Measurements from ENCODE around the gene SCG5. TPM values are rescaled to one million over a fixed set of nuclear protein-coding genes. Genes with fewer than 3 reads are reported as not detected.

SCG5 gene
- total and polyA plus RNA-seq, 4 experiments from 2014 or later = 0.23 to 0.76 (median 0.35) TPM; not detected in 1

- no peak overlapping the region for H3K4me3 ChIP-seq (ENCODE audit: low read length in 2 of 2)
- H3K27me3 Mint-ChIP-seq = peaks cover 12 to 18% of the 10 kb centered on the region in 2 donors
- no peak overlapping the region for H3K27ac Mint-ChIP-seq
- no peaks in the 10 kb centered on the region for H3K4me1 Mint-ChIP-seq
- CTCF ChIA-PET (ENCODE audit: partially characterized antibody) = no interaction called here
- no peaks in the 10 kb centered on the region for H3K4me1 ChIP-seq (ENCODE audit: insufficient read depth, low read length)
- H3K36me3 Mint-ChIP-seq = no peaks in the 10 kb centered on the region
- H3K4me3 Mint-ChIP-seq = no peak overlapping the region
- H3K36me3 ChIP-seq (ENCODE audit: insufficient read depth, low read length) = no peaks in the 10 kb centered on the region
- no peaks in the 10 kb centered on the region for H3K27me3 ChIP-seq (ENCODE audit: insufficient read depth, low read length)
- H3K9me3 ChIP-seq (ENCODE audit: control insufficient read depth in 1 of 2, low read length in 2 of 2) = no peaks in the 10 kb centered on the region
- peaks cover 2 to 13% (median 6%) of the 10 kb centered on the region in 8 donors for H3K9me3 Mint-ChIP-seq
- POLR2A ChIA-PET (ENCODE audit: partially characterized antibody) = no interaction called here
- DNase-seq = no peak
- H3K27ac ChIP-seq (ENCODE audit: low read depth, low read length) = no peak overlapping the region
- intact Hi-C loops (cut with micrococcal nuclease) = no loop called here
Observed at GRCh38 chr15:32738666-32739065, 97.2 kb downstream of the SCG5 start.

- no peak for DNase-seq
- H3K4me1 Mint-ChIP-seq = no peaks in the 10 kb centered on the region
- H3K27me3 Mint-ChIP-seq = peaks cover 13 to 14% of the 10 kb centered on the region in 2 donors
- Histone ChIP-seq H3K27me3 (ENCODE audit: insufficient read depth, low read length) (no peaks in the 10 kb centered on the region), H3K9me3 (ENCODE audit: control insufficient read depth in 1 of 2, low read length in 2 of 2) (no peaks in the 10 kb centered on the region), H3K36me3 (ENCODE audit: insufficient read depth, low read length) (no peaks in the 10 kb centered on the region), H3K4me1 (ENCODE audit: insufficient read depth, low read length) (no peaks in the 10 kb centered on the region), H3K27ac (ENCODE audit: low read depth, low read length) (no peak overlapping the region), H3K4me3 (ENCODE audit: low read length in 2 of 2) (no peak overlapping the region)
- ChIA-PET POLR2A (ENCODE audit: partially characterized antibody) (no interaction called here), CTCF (ENCODE audit: partially characterized antibody) (no interaction called here)
- H3K9me3 Mint-ChIP-seq = peaks cover 2 to 13% (median 6%) of the 10 kb centered on the region in 8 donors
- H3K27ac Mint-ChIP-seq = no peak overlapping the region
- no peak overlapping the region for H3K4me3 Mint-ChIP-seq
- intact Hi-C loops (cut with micrococcal nuclease) = no loop called here
- no peaks in the 10 kb centered on the region for H3K36me3 Mint-ChIP-seq
Observed at GRCh38 chr15:32739522-32740063, 98.1 kb downstream of the SCG5 start.

- H3K36me3 ChIP-seq (ENCODE audit: insufficient read depth, low read length) = no peaks in the 10 kb centered on the region
- no peak for DNase-seq
- Mint-ChIP-seq H3K27me3 (peaks cover 4% of the 10 kb centered on the region in 2 donors), H3K9me3 (peaks cover 0 to 13% (median 6%) of the 10 kb centered on the region in 8 donors), H3K36me3 (no peaks in the 10 kb centered on the region), H3K27ac (no peak overlapping the region), H3K4me3 (no peak overlapping the region), H3K4me1 (no peaks in the 10 kb centered on the region)
- ChIA-PET POLR2A (ENCODE audit: partially characterized antibody) (no interaction called here), CTCF (ENCODE audit: partially characterized antibody) (no interaction called here)
- intact Hi-C loops (cut with micrococcal nuclease) = no loop called here
- H3K4me3 ChIP-seq (ENCODE audit: low read length in 2 of 2) = no peak overlapping the region
- no peaks in the 10 kb centered on the region for H3K4me1 ChIP-seq (ENCODE audit: insufficient read depth, low read length)
- H3K27me3 ChIP-seq (ENCODE audit: insufficient read depth, low read length) = no peaks in the 10 kb centered on the region
- no peaks in the 10 kb centered on the region for H3K9me3 ChIP-seq (ENCODE audit: control insufficient read depth in 1 of 2, low read length in 2 of 2)
- H3K27ac ChIP-seq (ENCODE audit: low read depth, low read length) = no peak overlapping the region
Observed at GRCh38 chr15:32743411-32744140, 102.1 kb downstream of the SCG5 start.

GRCh38 chr15:32746116-32746857 is 104.8 kb downstream of the SCG5 start:
- no peaks in the 10 kb centered on the region for H3K9me3 ChIP-seq (ENCODE audit: control insufficient read depth in 1 of 2, low read length in 2 of 2)
- no peak overlapping the region for H3K4me3 ChIP-seq (ENCODE audit: low read length in 2 of 2)
- Mint-ChIP-seq H3K27ac (no peak overlapping the region), H3K4me3 (no peak overlapping the region), H3K36me3 (no peaks in the 10 kb centered on the region), H3K4me1 (no peaks in the 10 kb centered on the region), H3K9me3 (peaks cover 0 to 5% (median 0%) of the 10 kb centered on the region in 8 donors), H3K27me3 (peaks cover 4% of the 10 kb centered on the region in 2 donors)
- ChIA-PET CTCF (ENCODE audit: partially characterized antibody) (no interaction called here), POLR2A (ENCODE audit: partially characterized antibody) (no interaction called here)
- DNase-seq = no peak
- no peak overlapping the region for H3K27ac ChIP-seq (ENCODE audit: low read depth, low read length)
- no peaks in the 10 kb centered on the region for H3K4me1 ChIP-seq (ENCODE audit: insufficient read depth, low read length)
- no peaks in the 10 kb centered on the region for H3K27me3 ChIP-seq (ENCODE audit: insufficient read depth, low read length)
- intact Hi-C loops (cut with micrococcal nuclease) = no loop called here
- no peaks in the 10 kb centered on the region for H3K36me3 ChIP-seq (ENCODE audit: insufficient read depth, low read length)

Other genes starting within 250 kb of the SCG5 start
- under 1 TPM; 0.36 to 0.96 TPM for gene GOLGA8K, start 238.4 kb upstream of the SCG5 start, total RNA-seq
- gene GOLGA8K, start 238.4 kb upstream of the SCG5 start, polyA plus RNA-seq = not detected
- gene GOLGA8O, start 186.1 kb upstream of the SCG5 start, total RNA-seq = 1 to 10 TPM in 1 of 2 experiments, under 1 TPM in 1; 1.00 to 2.3 TPM
- not detected for gene GOLGA8O, start 186.1 kb upstream of the SCG5 start, polyA plus RNA-seq
- 1 to 10 TPM; 7.0 to 8.2 TPM for gene GOLGA8N, start 48.3 kb upstream of the SCG5 start, total RNA-seq
- under 1 TPM in 1 of 2 donors, not detected in 1; 0.17 TPM for gene GOLGA8N, start 48.3 kb upstream of the SCG5 start, polyA plus RNA-seq
- gene ARHGAP11A, start 26.2 kb upstream of the SCG5 start, total RNA-seq = 1 to 10 TPM; 7.3 to 8.8 TPM
- 1 to 10 TPM; 2.5 to 5.6 TPM for gene ARHGAP11A, start 26.2 kb upstream of the SCG5 start, polyA plus RNA-seq
- gene GREM1, start 76.3 kb downstream of the SCG5 start, total RNA-seq = not detected
- not detected for gene GREM1, start 76.3 kb downstream of the SCG5 start, polyA plus RNA-seq